ENCODE results near the gene ATP2B1. TPM values are rescaled to one million over a fixed set of nuclear protein-coding genes. Genes with fewer than 3 reads are reported as not detected.

ATP2B1 gene
- total RNA-seq, 1 experiment from 2014 or later, result 20.6 TPM

GRCh38 chr12:89576572-89577220 is 131.9 kb downstream of the ATP2B1 start:
- Mint-ChIP-seq H3K9me3 (no peaks in the 10 kb centered on the region), H3K4me1 (peaks cover 6 to 8% of the 10 kb centered on the region in 2 experiments; a peak in 3 of 4 replicates), H3K27ac (no peak overlapping the region), H3K27me3 (ENCODE audit: low read depth) (no peaks in the 10 kb centered on the region), H3K36me3 (ENCODE audit: insufficient read depth in 1 of 3, low read depth in 3 of 3) (no peaks in the 10 kb centered on the region), H3K4me3 (no peak overlapping the region)
- Histone ChIP-seq H3K79me1 (ENCODE audit: insufficient read depth, low read depth, low read length, poor library complexity, severe bottlenecking) (no peaks in the 10 kb centered on the region), H2BK5ac (ENCODE audit: insufficient read length, low read length) (no peak overlapping the region), H3K27ac (ENCODE audit: insufficient read length, low read depth, low read length) (no peak overlapping the region), H3T11ph (ENCODE audit: low read length) (no peak overlapping the region), H2AK5ac (ENCODE audit: insufficient read length, low read length) (no peak overlapping the region), H2BK20ac (ENCODE audit: low read depth, low read length, poor library complexity, severe bottlenecking) (no peak overlapping the region), H3K14ac (ENCODE audit: insufficient read depth, low read length) (no peak overlapping the region), H3K27me3 (ENCODE audit: insufficient read depth, low read length) (no peaks in the 10 kb centered on the region), H3K4ac (ENCODE audit: low read depth, low read length) (no peak overlapping the region), H4K91ac (ENCODE audit: insufficient read length, low read depth, low read length) (no peak overlapping the region), H4K8ac (replicated peaks; ENCODE audit: insufficient read length, low read depth, low read length) (no peak overlapping the region), H3K23me2 (ENCODE audit: insufficient read length, low read depth, low read length, poor library complexity, severe bottlenecking) (no peaks in the 10 kb centered on the region), H3K9ac (ENCODE audit: extremely low read depth, insufficient read length, low read length) (no peak overlapping the region), H3K23ac (ENCODE audit: insufficient read length, low read depth, low read length) (no peak overlapping the region), H2BK15ac (ENCODE audit: low read depth, low read length) (no peak overlapping the region), H4K5ac (ENCODE audit: insufficient read length, low read depth, low read length) (no peak overlapping the region), H2BK12ac (ENCODE audit: insufficient read length, low read depth, low read length) (no peak overlapping the region), H3K4me2 (ENCODE audit: insufficient read depth, insufficient read length, low read length) (no peak overlapping the region), H3K9me3 (ENCODE audit: control insufficient read depth, low read depth, low read length) (no peaks in the 10 kb centered on the region), H3K56ac (ENCODE audit: insufficient read length, low read depth, low read length) (no peak overlapping the region), H3K18ac (ENCODE audit: insufficient read length, low read depth, low read length) (no peak overlapping the region), H4K20me1 (ENCODE audit: control insufficient read depth, insufficient read depth, insufficient read length) (no peaks in the 10 kb centered on the region), H2BK120ac (ENCODE audit: low read depth, low read length, poor library complexity, severe bottlenecking) (no peak overlapping the region), H3K79me2 (ENCODE audit: insufficient read depth, low read length) (no peaks in the 10 kb centered on the region), H3K4me1 (ENCODE audit: insufficient read depth, low read length) (no peaks in the 10 kb centered on the region), H2AFZ (ENCODE audit: low read length) (no peak overlapping the region)
- WGBS (ENCODE audit: extremely low coverage, insufficient read length, low lambda C conversion rate), result no CpG with 5 or more reads among the region's 1 CpG
- TF ChIP-seq, protein P1, sequence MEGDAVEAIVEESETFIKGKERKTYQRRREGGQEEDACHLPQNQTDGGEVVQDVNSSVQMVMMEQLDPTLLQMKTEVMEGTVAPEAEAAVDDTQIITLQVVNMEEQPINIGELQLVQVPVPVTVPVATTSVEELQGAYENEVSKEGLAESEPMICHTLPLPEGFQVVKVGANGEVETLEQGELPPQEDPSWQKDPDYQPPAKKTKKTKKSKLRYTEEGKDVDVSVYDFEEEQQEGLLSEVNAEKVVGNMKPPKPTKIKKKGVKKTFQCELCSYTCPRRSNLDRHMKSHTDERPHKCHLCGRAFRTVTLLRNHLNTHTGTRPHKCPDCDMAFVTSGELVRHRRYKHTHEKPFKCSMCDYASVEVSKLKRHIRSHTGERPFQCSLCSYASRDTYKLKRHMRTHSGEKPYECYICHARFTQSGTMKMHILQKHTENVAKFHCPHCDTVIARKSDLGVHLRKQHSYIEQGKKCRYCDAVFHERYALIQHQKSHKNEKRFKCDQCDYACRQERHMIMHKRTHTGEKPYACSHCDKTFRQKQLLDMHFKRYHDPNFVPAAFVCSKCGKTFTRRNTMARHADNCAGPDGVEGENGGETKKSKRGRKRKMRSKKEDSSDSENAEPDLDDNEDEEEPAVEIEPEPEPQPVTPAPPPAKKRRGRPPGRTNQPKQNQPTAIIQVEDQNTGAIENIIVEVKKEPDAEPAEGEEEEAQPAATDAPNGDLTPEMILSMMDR (conservative IDR thresholded peaks at IDR 0.05), result no peak
- no peak for DNase-seq
